HUES64 (cell line): Measurements from ENCODE around the gene SP100.

Experiments
- H3K27ac ChIP-seq: 2 replicates; pipeline ENCODE4 v1.7.0; 2013; ENCODE audit warnings: low read depth, low read length, inconsistent platforms
- H3K27me3 ChIP-seq: 2 replicates; pipeline ENCODE4 v1.6.1; 2013; ENCODE audit warnings: mild to moderate bottlenecking, low read length; ENCODE audit not compliant: insufficient read depth
- H3K36me3 ChIP-seq: 2 replicates; pipeline ENCODE4 v1.6.1; 2013; ENCODE audit warnings: mild to moderate bottlenecking, low read length; ENCODE audit not compliant: insufficient read depth
- H3K4me1 ChIP-seq: 2 replicates; pipeline ENCODE4 v1.6.1; 2013; ENCODE audit warnings: mild to moderate bottlenecking, low read length, moderate library complexity; ENCODE audit not compliant: insufficient read depth
- H3K4me3 ChIP-seq: 2 replicates; pipeline ENCODE4 v1.5.1; 2013; ENCODE audit warnings: mild to moderate bottlenecking, low read length, moderate library complexity
- H3K9ac ChIP-seq: 2 replicates; pipeline ENCODE4 v1.6.1; 2013; ENCODE audit warnings: mild to moderate bottlenecking, low read depth, low read length
- H3K9me3 ChIP-seq: 2 replicates; pipeline ENCODE4 v1.6.1; 2013; ENCODE audit warnings: low read depth, low read length; ENCODE audit not compliant: insufficient read depth
- WGBS: fragments of 150-250, 120-280 bp; methylation state at CpG from one replicate; pipeline ENCODE4 v1.1.7; 2013; ENCODE audit warnings: missing lambda C conversion rate; 5-methylcytosine and 5-hydroxymethylcytosine counted together

Gene SP100

DNA sequence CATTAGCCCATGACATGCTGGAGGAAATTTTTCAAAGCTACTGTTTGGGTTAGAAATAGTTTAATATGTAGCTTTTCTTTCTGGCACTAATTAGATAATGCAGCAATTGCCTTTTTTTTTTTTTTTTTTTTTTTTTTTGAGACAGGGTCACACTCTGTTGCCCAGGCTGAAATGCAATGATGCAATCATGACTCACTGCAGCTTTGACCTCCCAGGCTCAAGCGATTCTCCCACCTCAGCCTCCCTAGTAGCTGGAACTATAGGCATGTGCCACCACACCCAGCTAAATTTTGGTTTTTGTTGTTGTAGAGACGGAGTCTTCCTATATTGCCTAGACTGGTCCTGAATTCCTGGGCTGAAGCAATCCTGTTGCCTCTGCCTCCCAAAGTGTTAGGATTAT is 136.2 kb downstream of the SP100 start:
- H3K4me3 ChIP-seq, result no peak overlapping the region
- H3K36me3 ChIP-seq, result no peaks in the 10 kb centered on the region
- H3K4me1 ChIP-seq, result no peaks in the 10 kb centered on the region
- no peak overlapping the region for H3K9ac ChIP-seq
- no peak overlapping the region for H3K27ac ChIP-seq
- WGBS, result 92% methylated on average over 2 of the region's 2 CpGs
- no peaks in the 10 kb centered on the region for H3K27me3 ChIP-seq
- H3K9me3 ChIP-seq, result 0 out of 2 replicates have a peak, but pooled peaks cover 3% of the 10 kb centered on the region

DNA sequence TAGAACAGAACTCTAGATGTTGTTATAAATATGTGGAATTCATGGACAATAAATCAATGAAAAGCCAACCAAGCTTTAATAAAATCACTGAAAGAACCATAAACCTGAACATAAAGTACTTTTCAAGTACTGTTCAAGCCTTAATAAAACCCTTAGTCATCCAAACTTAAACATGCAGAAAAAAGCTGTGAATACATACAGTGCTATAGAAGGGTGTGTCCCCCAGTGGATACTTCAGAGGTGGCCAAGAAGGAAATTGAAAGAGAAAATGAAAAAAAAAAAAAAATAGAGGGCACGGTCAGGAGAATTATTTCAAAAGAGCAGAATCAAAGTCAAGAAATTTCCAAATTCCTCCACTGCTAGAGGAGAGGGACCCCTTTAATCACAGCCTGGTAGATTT is 141.1 kb downstream of the SP100 start:
- H3K36me3 ChIP-seq, result no peaks in the 10 kb centered on the region
- no peak overlapping the region for H3K27ac ChIP-seq
- no peaks in the 10 kb centered on the region for H3K27me3 ChIP-seq
- H3K9ac ChIP-seq, result no peak overlapping the region
- H3K4me3 ChIP-seq, result no peak overlapping the region
- no CpG with 5 or more reads among the region's 1 CpG for WGBS
- no peaks in the 10 kb centered on the region for H3K4me1 ChIP-seq
- H3K9me3 ChIP-seq, result 0 out of 2 replicates have a peak, but pooled peaks cover 3% of the 10 kb centered on the region

DNA sequence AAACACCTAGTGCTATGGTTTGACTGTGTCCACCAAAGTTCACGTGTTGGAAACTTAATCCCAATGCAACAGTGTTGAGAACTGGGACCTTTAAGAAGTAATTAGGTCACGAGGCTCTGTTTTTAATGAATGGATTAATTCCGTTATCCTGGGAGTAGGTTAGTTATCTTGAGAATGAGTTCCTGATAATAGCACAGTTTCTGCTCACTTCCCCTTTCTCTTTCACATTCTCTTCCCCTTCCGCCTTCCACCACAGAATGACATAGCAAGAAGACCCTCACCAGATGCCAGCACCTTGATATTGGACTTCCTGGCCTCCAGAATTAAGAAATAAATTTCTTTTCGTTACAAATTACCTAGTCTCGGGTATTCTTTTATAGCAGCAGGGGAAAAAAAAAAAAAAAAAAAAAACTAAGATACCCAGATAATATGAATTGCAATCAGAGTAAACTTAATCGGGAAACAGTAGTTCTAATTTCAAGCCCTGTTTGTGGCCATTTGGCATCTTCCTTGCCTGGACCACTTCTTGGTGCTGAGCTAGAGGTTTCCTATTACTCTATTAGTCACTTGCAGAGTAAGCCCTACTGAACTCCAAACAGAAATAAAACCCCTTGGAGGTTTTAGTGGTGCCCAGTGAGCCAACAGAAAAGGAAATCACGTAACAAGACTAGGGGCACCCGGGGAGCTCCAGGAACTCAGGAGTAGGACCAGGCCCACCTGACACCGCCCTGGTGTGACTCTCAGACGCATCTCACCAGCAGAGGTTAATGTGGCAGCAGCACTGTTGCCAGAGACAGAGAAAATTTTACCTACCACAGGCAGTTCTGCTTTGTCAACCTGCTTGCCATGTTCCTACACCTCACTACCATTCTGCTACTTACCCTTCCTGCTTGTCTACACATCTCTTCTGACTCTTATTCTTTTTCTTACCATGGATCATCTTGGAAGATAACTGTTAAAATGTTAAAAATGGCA is 149.1 kb downstream of the SP100 start:
- Histone ChIP-seq H3K27ac (no peak overlapping the region), H3K27me3 (no peaks in the 10 kb centered on the region)
- 92% methylated on average over 9 of the region's 11 CpGs for WGBS

GRCh38 chr2:230569298-230569697 is 153.3 kb downstream of the SP100 start:
- no peaks in the 10 kb centered on the region for H3K27me3 ChIP-seq
- WGBS, result 94% methylated on average over 2 of the region's 2 CpGs
- no peaks in the 10 kb centered on the region for H3K4me1 ChIP-seq
- H3K9me3 ChIP-seq, result peaks cover 11% of the 10 kb centered on the region
- no peak overlapping the region for H3K9ac ChIP-seq
- H3K4me3 ChIP-seq, result no peak overlapping the region
- H3K36me3 ChIP-seq, result no peaks in the 10 kb centered on the region
- no peak overlapping the region for H3K27ac ChIP-seq

More for the DNA sequence above, 149.1 kb downstream of the SP100 start:
- Histone ChIP-seq H3K36me3 (no peaks in the 10 kb centered on the region), H3K4me3 (no peak overlapping the region), H3K9ac (no peak overlapping the region), H3K4me1 (no peaks in the 10 kb centered on the region), H3K9me3 (no peaks in the 10 kb centered on the region)

DNA sequence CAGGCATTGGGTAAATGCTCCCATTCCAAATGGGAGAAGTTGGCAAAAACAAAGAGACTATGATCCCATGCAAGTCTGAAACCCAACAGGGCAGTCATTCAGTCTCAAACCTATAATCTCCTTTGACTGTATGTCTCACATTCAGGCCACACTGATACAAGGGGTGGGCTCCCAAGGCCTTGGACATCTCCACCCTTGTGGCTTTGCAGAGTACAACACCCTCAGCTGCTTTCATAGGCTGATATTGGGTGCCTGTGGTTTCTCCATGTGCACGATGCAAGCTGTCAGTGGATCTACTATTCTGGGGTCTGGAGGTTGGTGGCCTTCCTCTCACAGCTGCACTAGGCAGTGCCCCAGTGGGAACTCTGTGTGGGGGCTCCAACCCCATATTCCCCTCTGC is 155.0 kb downstream of the SP100 start:
- WGBS, result 88% methylated on average over 1 of the region's 1 CpG
- Histone ChIP-seq H3K9me3 (peaks cover 11% of the 10 kb centered on the region), H3K4me3 (no peak overlapping the region), H3K4me1 (no peaks in the 10 kb centered on the region), H3K27me3 (no peaks in the 10 kb centered on the region), H3K36me3 (no peaks in the 10 kb centered on the region), H3K27ac (no peak overlapping the region), H3K9ac (no peak overlapping the region)

DNA sequence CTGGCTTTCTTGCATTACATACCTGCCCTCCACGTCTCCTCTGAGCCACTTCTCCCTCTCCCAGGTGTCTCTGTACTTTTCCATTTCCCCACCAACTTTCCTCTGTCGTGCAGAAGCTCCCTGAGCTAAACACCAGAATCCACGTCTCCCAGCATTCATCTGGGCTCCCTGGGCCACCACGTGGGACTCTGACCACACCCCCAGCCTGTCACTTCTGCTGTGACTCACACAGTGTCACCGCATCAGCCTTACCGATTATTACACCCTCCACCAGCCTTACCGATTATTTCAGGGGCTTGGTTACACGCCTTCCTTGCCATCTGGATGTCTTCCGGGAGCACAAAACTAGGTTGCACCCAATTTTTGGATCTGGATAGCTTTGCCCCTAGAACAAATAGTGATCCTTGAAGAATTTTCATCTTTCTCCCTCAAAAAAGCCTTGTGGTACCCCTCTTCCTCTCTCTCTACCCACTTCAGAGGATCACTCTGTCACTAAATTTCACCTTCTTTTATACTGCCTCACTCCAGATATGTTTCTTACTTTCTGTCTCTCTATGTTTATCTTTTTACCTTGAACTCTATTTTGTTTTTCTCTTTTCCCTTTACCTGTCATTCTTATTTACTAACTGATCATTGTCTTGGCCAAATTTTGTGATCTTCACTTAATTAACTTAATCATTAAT is 159.8 kb downstream of the SP100 start:
- WGBS, result 80% methylated on average over 9 of the region's 9 CpGs
- no peaks in the 10 kb centered on the region for H3K36me3 ChIP-seq
- H3K4me3 ChIP-seq, result no peak overlapping the region
- H3K27me3 ChIP-seq, result no peaks in the 10 kb centered on the region
- no peak overlapping the region for H3K9ac ChIP-seq
- no peaks in the 10 kb centered on the region for H3K4me1 ChIP-seq
- peaks cover 11% of the 10 kb centered on the region for H3K9me3 ChIP-seq
- H3K27ac ChIP-seq, result no peak overlapping the region

DNA sequence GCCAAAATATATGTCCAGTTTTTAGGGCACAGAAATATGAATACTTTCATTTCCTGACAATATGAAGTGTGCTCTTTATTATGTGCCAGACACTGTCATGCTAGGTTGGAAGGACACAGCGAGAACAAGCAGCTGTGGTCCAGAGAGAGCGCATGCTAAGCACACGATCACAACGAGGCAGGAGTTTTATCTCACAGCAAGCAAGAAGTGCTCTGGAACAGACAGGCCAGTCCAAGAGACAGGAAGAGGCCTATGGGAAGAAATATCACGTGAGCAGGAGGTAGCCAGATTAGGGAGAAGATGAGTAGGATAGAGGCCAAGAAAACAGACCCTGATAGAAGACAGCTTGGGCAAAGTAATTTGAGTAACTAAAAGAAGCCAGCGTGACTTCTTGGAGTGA is 161.1 kb downstream of the SP100 start:
- no peak overlapping the region for H3K9ac ChIP-seq
- 93% methylated on average over 6 of the region's 6 CpGs for WGBS

DNA sequence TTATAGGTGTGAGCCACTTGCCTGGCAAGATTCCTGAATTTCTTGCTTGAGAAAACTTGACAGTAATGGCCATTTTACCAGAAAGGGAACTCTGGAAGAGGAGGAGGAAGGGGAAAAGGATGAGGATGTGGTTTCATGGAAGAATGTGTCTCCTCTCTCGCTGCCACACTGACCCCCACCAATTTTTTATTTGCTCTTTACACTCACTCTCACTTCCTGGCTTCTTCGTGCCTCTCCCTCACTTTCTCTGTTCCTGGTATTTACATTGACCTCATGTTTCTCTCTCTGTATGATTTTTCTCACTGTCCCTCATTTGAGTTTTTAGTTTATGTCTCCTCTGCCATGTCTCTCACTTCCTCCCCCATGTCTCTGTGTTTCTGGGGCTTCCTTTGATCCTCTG is 162.1 kb downstream of the SP100 start:
- WGBS, result 38% methylated on average over 2 of the region's 2 CpGs
- Histone ChIP-seq H3K9me3 (peaks cover 7% of the 10 kb centered on the region; the same call in 1 of the 2 replicates), H3K36me3 (no peaks in the 10 kb centered on the region), H3K27ac (no peak overlapping the region), H3K9ac (no peak overlapping the region), H3K4me3 (no peak overlapping the region), H3K4me1 (no peaks in the 10 kb centered on the region), H3K27me3 (no peaks in the 10 kb centered on the region)

More for the DNA sequence above, 161.1 kb downstream of the SP100 start:
- Histone ChIP-seq H3K27ac (no peak overlapping the region), H3K4me1 (no peaks in the 10 kb centered on the region), H3K4me3 (no peak overlapping the region), H3K9me3 (peaks cover 2% of the 10 kb centered on the region; the same call in 1 of the 2 replicates), H3K36me3 (no peaks in the 10 kb centered on the region), H3K27me3 (no peaks in the 10 kb centered on the region)

DNA sequence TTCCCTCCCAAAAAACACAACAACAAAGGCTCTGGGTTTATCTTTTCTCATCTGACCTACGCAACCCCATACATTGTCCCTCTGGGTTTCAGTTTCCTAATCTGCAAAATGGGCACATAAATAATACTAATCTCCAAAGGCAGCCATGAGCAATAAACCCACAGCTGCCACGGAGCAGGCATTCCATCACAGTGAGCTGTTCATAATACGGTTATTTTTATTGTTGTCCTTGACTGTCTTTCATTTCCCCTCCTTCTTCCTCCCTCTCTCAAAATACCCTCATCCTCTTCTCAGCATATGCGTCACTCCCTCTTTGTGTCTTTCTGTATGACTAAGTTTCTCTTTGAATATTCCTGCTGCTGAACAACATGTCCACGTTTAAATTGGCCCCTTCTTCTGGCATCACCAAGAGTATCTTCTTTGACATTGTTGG is 166.9 kb downstream of the SP100 start:
- Histone ChIP-seq H3K27ac (no peak overlapping the region), H3K27me3 (no peaks in the 10 kb centered on the region), H3K36me3 (no peaks in the 10 kb centered on the region), H3K4me3 (no peak overlapping the region), H3K4me1 (no peaks in the 10 kb centered on the region), H3K9ac (no peak overlapping the region), H3K9me3 (0 out of 2 replicates have a peak, but pooled peaks cover 5% of the 10 kb centered on the region)
- WGBS, result 84% methylated on average over 5 of the region's 5 CpGs

- WGBS, result 95% methylated on average over 2 of the region's 2 CpGs
Observed at GRCh38 chr2:230583581-230583980, 167.6 kb downstream of the SP100 start.

DNA sequence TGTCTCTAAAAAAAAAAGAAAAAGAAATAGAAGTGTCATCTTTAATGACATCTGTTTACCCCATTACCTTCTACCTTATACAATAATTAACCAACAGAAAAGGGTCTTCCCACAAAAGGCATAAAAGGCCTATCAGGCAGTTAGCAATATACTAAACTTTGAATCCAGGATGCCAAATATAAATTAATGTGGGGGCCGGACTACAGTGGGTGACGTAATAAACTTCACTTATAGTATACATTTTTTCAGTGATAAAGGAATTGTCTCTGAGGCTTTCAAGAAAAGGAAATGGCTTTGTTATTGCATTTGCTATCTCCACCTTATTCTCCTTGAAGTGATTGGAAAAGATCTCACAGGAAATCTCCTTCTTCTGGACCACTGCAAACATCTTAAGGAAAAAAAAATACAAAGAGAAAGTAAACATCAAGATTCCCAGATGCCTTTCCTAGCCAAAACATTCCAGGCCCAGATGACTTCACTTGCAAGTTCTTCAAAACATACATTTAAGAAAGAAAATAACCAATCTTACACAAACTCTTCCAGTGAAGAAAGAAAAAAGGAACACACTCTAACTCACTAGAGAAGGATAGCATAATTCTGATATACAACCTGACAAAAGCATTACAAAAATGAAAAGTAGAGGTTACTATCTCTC is 170.5 kb downstream of the SP100 start:
- WGBS, result 90% methylated on average over 2 of the region's 2 CpGs

More at GRCh38 chr2:230583581-230583980, 167.6 kb downstream of the SP100 start:
- Histone ChIP-seq H3K27me3 (no peaks in the 10 kb centered on the region), H3K9me3 (0 out of 2 replicates have a peak, but pooled peaks cover 5% of the 10 kb centered on the region), H3K4me1 (no peaks in the 10 kb centered on the region), H3K36me3 (no peaks in the 10 kb centered on the region), H3K9ac (no peak overlapping the region), H3K27ac (no peak overlapping the region), H3K4me3 (no peak overlapping the region)

More for the DNA sequence above, 170.5 kb downstream of the SP100 start:
- H3K27me3 ChIP-seq, result no peaks in the 10 kb centered on the region
- 0 out of 2 replicates have a peak, but pooled peaks cover 5% of the 10 kb centered on the region for H3K9me3 ChIP-seq
- no peak overlapping the region for H3K4me3 ChIP-seq
- H3K4me1 ChIP-seq, result no peaks in the 10 kb centered on the region
- no peak overlapping the region for H3K27ac ChIP-seq
- no peaks in the 10 kb centered on the region for H3K36me3 ChIP-seq
- H3K9ac ChIP-seq, result no peak overlapping the region
